ENCODE results near the gene MRTFA. TPM values are rescaled to one million over a fixed set of nuclear protein-coding genes. Genes with fewer than 3 reads are reported as not detected.
"Not testable (repeated sequence)": the region's sequence is repeated elsewhere in the genome, so short reads cannot be mapped to it uniquely, and the experiment has no call there.

Gene MRTFA
- polyA plus RNA-seq, 1 experiment, result 8.9 TPM

DNA sequence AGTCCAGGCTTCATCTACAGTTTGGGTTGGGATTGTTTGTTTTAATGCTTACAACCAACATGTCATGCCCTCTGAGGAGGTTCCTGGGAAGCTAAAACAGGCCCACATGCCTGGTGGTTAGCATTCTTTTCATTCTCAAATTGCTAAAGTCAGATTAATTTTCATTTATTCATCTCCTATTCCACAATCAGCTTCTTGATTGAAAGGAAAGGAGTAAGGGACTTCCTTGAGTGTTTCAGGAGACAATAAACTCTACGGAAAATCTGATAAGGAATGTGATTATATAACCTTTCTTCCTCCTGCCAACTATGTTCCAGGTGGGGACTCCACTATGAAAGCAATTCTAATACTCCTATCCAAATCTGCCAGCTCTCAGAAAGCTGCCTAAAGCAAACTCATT lies 30.8 kb downstream of the MRTFA start:
- no peaks in the 10 kb centered on the region for H3K36me3 ChIP-seq (ENCODE audit: control insufficient read depth, insufficient read depth, low read length)
- ChIA-PET CTCF (interaction anchor here (1.2 to 1.5 kb wide), 4 partner anchors 9 to 169 kb away, joined by 3 to 6 read pairs (median 4); no protein-coding TSS in a partner anchor), POLR2A (no interaction called here)
- no peak for DNase-seq (ENCODE audit: low read depth)
- TF ChIP-seq, protein P1, sequence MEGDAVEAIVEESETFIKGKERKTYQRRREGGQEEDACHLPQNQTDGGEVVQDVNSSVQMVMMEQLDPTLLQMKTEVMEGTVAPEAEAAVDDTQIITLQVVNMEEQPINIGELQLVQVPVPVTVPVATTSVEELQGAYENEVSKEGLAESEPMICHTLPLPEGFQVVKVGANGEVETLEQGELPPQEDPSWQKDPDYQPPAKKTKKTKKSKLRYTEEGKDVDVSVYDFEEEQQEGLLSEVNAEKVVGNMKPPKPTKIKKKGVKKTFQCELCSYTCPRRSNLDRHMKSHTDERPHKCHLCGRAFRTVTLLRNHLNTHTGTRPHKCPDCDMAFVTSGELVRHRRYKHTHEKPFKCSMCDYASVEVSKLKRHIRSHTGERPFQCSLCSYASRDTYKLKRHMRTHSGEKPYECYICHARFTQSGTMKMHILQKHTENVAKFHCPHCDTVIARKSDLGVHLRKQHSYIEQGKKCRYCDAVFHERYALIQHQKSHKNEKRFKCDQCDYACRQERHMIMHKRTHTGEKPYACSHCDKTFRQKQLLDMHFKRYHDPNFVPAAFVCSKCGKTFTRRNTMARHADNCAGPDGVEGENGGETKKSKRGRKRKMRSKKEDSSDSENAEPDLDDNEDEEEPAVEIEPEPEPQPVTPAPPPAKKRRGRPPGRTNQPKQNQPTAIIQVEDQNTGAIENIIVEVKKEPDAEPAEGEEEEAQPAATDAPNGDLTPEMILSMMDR (IDR thresholded peaks at IDR 0.05; ENCODE audit: insufficient read depth, low read depth, low read length), result no peak
- no peak overlapping the region for H3K4me3 ChIP-seq (ENCODE audit: low read depth, low read length)
- H3K27me3 ChIP-seq (ENCODE audit: control insufficient read depth, insufficient read depth, low read length), result no peaks in the 10 kb centered on the region

DNA sequence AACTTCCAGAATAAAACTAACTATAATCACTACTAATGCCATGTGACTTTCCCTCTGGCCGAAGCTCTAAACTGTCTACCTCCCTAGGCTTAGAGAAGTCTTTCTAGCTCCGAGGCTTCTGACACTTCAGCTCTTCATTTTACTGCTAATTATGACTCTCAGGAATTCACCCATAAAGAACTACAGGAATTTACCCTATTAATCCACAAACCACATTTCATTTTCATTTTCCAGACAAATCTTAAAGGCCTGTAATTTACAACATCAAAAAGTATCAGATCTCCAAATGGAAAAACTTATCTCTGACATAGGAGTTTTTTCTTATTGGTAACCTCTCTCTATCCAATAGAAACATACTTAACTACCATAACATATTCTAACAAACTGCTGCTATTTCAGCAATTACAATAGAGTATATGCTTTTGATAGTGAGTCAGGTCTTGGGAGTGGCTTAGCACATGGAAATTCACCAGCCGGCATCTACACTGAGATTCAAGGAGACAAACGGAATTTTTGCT lies 33.4 kb downstream of the MRTFA start:
- ChIA-PET POLR2A (no interaction called here), CTCF (no interaction called here)
- Histone ChIP-seq H3K36me3 (ENCODE audit: control insufficient read depth, insufficient read depth, low read length) (no peaks in the 10 kb centered on the region), H3K4me3 (ENCODE audit: low read depth, low read length) (no peak overlapping the region), H3K27me3 (ENCODE audit: control insufficient read depth, insufficient read depth, low read length) (no peaks in the 10 kb centered on the region)
- TF ChIP-seq, protein P1 (IDR thresholded peaks at IDR 0.05; ENCODE audit: insufficient read depth, low read depth, low read length), result no peak
- DNase-seq (ENCODE audit: low read depth), result no peak

DNA sequence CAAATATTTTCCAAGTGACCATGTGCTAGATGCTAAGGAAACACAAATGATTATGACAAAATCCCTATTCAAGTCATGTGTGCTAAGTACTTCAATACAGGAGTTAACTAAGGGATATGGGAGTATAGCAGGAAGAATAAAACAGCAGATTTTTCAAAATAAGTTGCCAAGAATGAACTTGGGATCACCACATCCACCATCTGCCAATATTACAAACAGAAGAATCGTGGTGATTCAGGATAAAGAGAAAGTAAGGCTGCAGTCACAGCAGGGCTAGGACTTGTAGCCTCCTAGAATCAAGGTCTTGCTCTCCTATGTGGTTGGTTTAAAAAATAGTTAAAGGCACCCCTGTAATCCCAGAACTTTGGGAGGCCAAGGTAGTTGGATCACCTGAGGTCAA lies 34.3 kb downstream of the MRTFA start:
- ChIA-PET POLR2A (no interaction called here), CTCF (interaction anchor here (1.7 kb wide), 1 partner anchor 78 kb away, joined by 5 read pairs; no protein-coding TSS in a partner anchor)
- no peak for DNase-seq (ENCODE audit: low read depth)
- Histone ChIP-seq H3K27me3 (ENCODE audit: control insufficient read depth, insufficient read depth, low read length) (no peaks in the 10 kb centered on the region), H3K4me3 (ENCODE audit: low read depth, low read length) (no peak overlapping the region), H3K36me3 (ENCODE audit: control insufficient read depth, insufficient read depth, low read length) (no peaks in the 10 kb centered on the region)
- TF ChIP-seq, protein P1 (IDR thresholded peaks at IDR 0.05; ENCODE audit: insufficient read depth, low read depth, low read length), result no peak

DNA sequence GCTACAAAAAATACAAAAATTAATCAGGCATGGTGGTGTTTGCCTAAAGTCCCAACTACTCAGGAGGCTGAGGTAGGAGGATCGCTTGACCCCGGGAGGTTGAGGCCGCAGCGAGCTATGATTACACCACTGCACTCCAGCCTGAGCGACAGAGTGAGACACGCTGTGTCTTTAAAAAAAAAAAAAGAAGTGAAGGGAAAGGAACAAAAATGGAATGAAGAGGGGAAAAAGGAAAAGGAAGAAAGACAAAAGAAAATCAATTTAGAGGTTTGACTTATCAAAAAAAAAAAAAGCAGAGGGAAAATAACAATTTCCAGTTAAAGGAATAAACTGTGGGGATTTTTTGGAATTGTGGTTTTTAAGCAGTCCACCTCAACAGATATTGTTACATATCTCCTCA lies 36.8 kb downstream of the MRTFA start:
- H3K4me3 ChIP-seq (ENCODE audit: low read depth, low read length), result no peak overlapping the region
- ChIA-PET CTCF (no interaction called here), POLR2A (no interaction called here)
- TF ChIP-seq, protein P1 (IDR thresholded peaks at IDR 0.05; ENCODE audit: insufficient read depth, low read depth, low read length), result no peak
- no peak for DNase-seq (ENCODE audit: low read depth)
- H3K27me3 ChIP-seq (ENCODE audit: control insufficient read depth, insufficient read depth, low read length), result no peaks in the 10 kb centered on the region
- H3K36me3 ChIP-seq (ENCODE audit: control insufficient read depth, insufficient read depth, low read length), result no peaks in the 10 kb centered on the region

DNA sequence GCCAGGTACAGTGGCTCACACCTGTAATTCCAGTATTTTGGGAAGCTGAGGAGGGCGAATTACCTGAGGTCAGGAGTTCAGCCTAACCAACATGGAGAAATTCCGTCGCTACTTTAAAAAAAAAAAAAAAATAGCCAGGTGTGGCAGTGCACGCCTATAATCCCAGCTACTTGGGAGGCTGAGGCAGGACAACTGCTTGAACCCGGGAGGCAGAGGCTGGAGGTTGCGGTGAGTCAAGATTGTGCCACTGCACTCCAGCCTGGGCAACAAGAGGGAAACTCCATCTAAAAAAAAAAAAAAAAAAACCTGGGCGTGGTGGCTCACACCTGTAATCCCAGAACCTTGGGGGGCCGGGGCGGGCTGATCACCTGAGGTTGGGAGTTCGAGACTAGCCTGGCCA lies 37.8 kb downstream of the MRTFA start:
- CTCF ChIA-PET, result interaction anchor here (2.2 kb wide), 1 partner anchor 48 kb away, joined by 5 read pairs; no protein-coding TSS in a partner anchor
- DNase-seq (ENCODE audit: low read depth); H3K36me3 ChIP-seq (ENCODE audit: control insufficient read depth, insufficient read depth, low read length); POLR2A ChIA-PET; H3K27me3 ChIP-seq (ENCODE audit: control insufficient read depth, insufficient read depth, low read length); H3K4me3 ChIP-seq (ENCODE audit: low read depth, low read length): not testable (repeated sequence)
